Embryonic facial prominence (tissue), 1 donor: ENCODE data around the gene USH2A.
"Not testable (repeated sequence)": the region's sequence is repeated elsewhere in the genome, so short reads cannot be mapped to it uniquely, and the experiment has no call there.

Experiments
- DNase-seq: peaks from one replicate; pipeline ENCODE4 v3.0.0-alpha.2; 2016; ENCODE audit errors: extremely low spot score

The USH2A gene

DNA sequence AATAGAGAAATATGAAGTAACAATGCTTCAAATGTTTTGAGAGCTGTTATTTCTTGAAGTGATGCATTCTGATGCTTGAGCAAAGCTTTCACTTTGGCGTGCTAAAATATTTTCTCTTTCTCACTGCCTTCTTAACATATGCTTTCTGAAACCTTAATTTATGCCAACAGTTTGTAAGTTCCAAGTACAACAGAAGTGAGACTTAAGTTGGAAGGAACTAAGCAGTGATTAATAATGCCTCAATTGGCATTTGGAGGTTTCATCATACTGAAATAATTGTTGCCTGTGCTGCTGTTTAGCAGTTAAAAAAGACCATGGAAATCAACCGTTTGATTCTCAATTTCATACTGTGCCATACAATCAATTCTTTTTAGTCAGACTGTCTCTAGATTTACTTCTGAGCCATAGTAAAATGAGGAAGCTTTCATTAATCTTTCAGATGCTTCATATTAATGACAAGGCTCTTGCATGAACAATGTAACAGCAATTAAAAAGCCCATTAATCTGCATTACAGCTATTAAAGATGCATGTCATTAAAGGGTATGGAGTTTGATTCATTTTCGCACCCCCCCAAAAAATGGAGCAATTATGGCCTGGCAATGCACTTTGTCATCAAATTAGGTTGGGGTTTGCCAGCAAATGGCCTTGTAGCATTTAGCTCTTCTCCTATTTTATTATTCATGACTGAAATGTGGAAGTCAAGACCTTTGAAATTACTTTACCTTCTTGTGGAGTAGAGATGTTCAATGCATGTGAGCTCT is 375.3 kb downstream of the USH2A start:
- no peak for DNase-seq

DNA sequence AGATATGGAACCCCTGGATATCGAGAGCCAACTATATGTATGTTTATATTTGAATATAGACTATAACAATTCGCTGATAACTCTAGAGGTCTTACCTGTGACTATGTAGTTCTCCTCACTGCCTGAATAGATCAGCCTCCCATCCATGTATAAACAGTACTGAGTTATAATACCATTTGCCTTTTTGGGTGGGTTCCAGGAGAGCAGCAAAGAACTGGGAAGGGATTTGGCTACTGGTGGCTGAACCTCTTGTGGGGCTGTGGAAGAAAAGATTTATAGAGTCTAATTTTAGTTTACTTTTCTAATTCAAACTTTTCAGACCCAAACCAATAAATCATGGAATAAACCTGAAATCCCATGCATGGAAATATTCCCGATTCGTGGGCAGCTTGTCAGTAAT is 376.9 kb downstream of the USH2A start:
- no peak for DNase-seq

DNA sequence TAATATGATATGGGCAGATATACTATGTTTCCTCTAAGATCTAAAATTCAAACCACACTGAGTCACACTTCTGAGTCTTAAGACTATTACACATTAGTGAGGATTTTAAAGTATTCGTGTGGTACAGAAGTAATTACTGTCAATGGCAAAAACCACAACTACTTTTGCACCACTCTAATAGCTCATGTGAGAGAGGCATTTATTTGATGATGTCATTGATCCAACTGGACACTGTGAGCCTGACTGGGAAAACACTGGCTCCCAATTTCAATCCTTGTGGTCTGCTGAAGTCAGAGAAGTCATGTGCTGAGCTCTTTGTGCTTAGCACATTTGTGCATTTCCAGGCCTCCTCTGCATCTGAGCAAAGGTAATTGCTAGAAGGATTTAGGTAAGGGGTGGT is 377.8 kb downstream of the USH2A start:
- no peak for DNase-seq

DNA sequence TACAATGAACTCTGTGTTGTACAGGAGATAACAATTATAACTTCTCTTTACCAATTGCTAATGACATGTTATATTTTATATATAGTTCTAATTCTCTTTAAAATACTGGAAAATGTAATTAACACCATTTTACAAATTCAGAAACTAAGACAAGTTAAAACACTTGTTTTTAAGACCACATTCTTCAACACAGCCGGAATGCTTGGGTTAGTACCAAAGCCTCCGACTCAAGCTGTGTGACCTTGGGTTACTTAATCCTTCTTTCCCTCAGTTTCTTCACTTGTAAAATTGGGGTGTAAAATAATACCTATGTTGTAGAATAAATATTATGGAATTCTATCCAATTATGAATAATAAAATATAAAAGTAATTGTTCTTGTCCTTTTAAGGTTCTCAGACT is 378.7 kb downstream of the USH2A start:
- DNase-seq = no peak

DNA sequence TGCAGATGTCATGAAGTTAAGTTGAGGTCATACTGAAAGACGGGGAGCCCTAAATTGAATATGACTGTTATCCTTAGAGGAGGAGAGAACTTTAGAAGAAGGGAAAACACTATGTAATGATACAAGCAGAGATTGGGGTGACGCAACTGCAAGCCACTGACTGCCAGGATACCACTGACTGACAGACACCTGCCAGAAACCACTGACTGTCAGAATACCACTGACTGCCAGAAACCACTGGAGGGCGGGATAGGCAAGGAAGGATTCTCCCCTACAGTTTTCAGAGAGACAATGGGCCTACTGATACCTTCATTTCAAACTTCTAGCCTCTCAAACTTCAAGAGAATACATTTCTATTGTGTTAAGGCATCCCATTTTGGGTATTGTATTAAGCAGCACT is 388.7 kb downstream of the USH2A start:
- DNase-seq = no peak

DNA sequence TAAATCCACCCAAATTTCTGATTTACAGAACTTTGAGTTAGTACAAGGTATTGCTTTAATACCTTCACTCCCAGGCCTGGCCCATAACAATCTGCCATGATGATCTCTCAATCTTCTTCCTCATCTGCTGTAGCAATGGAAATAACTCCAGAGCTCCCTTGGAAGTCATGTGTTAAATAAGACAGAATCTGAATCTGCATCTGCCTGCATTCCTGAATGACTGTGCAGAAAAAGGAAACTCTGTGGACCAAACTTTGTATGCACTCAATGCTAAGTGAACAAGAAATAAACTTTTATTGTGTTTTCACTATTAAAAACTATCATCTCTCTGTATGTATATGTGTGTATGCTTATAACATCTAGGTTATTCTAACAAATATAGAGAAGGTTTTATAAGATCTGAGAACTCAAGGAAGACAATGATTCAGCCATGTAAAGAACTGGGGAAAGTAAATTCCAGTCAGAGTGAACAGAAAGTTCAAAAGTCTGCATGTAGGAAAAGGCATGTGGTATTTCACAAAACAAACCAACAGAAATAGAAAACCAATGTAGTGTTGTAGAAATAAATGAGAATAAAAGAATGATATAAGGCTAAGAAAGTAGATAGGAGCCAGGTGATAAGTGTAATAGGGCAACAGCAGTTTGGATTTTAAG is 390.2 kb downstream of the USH2A start:
- DNase-seq = no peak

DNA sequence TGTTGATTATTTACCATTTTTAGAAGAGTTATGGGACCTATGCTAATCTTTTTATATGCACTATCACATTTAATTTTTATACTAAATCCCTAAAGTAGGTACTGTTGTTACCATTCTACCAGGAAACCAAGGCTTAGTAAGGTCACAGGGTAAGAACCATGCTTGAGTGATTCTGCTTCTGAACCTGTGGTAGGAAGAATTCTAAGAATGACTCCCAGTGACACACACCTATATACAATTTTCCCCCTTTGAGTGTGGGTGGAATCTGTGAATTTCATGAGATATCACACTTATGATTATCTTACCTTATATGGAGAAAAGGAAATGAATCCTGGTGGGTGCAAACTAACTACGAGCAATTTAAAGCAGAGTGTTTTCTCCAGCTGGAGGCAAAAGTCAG is 391.0 kb downstream of the USH2A start:
- no peak for DNase-seq

DNA sequence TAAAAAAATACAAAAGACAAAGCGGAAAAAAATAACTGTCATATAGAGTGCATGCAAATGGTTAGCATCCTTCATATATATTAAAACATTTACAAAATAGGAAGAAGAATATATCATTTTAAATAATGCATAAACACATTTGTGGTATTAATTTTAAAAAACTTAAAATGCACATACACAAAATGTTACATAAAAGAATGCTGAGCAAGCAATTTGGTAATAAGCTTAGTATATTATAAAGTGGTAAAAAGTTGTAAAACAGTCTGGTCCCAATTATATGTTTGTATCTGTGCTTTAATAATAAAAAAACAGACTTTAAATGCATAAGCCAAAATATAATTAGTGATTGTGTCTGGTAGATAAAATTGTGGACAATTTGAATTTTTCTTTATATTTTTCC is 394.6 kb downstream of the USH2A start:
- no peak for DNase-seq

DNA sequence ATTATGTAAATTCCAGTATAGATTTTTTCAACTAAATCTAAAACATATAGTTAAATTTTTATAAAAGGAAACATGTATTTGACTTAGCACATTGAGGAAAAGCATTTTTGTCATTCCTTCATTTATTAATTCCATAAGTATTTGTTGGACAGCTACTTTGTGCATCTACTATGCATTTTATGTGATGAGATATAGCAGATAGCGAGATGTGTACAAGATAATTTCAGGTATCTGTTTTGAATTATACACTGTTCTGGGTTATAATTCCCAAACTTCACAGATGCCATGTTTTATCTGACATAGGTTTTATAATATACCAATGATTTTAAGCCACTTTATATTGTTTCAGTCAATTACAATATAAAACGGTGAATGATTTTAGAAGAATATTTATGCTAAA is 398.7 kb downstream of the USH2A start:
- DNase-seq = no peak

DNA sequence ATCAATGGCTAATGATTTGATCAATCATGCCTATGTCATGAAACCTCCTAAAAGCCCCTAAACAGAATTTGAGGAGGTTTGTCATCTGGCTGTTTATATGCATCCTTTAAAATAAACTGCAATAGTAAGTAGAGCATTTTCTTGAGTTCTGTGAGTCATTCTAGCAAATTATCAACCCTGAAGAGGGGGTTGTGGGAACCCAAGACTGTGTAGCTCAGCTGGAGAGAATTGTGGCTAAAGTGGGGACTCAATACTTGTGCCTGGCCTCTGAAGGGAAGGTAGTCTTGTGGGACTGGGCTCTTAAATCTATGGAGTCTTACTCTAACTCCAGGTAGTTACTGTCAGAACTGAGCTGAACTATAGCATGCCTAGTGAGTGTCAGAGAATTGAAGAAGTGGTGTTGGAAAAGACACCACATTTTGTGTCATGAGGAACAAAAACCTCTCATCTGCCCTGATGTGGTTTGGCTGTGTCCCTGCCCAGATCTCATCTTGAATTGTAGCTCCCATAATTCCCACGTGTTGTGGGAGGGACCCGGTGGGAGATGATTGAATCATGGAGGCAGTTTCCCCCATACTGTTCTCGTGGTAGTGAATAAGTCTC is 402.4 kb downstream of the USH2A start:
- no peak for DNase-seq

DNA sequence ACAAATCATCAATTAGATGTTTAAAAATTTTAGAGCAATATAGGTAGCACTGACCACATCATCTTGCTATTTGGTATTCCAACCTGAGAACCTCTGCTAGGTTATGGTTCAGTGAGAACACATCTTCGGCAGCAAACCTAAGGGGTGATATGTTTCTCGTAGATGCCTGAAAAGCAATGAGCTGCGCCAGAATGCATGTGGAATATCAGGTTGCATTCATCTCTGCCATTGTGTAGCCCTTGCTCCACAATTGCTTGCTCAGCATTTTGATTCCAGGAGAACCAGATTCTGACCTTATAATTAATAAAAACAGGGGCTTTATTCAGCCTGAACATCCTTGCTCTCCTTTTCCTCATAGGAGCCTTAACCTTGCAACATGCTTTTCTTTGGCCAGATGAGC is 408.1 kb downstream of the USH2A start:
- DNase-seq = no peak

DNA sequence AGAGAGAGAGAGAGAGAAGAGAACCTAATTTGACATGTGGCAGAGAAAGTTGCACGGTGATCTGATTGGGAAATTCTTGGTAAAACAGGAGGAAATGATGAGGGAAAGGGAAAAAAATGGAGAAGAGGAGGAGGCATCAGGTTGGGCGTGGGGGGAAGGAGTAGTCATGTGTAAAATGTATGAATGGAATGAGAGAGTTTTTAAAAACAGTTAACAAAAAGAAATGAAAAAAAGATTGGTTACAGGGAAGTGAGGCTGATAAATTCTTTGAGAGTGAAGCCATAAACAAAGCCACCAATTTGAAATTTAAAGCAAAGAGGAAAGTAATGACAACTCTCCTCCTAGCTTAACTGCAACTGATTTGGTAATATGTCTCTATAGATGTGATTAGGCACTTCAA is 409.2 kb downstream of the USH2A start:
- DNase-seq = no peak

DNA sequence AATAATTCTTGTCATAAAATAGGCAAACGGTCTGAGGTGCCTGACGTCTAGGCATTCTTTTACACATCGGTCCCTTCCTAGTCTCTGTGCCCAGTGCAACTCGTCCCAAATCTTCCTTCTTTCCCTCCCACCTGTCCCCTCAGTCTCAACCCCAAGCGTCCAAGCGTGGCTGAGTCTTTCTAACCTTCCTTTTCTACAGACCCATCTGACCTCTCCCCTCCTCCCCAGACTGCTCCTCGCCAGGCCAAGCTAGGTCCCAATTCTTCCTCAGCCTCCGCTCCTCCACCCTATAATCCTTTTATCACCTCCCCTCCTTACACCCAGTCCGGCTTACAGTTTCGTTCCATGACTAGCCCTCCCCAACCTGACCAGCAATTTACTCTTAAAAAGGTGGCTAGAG is 413.8 kb downstream of the USH2A start:
- DNase-seq = not testable (repeated sequence)

DNA sequence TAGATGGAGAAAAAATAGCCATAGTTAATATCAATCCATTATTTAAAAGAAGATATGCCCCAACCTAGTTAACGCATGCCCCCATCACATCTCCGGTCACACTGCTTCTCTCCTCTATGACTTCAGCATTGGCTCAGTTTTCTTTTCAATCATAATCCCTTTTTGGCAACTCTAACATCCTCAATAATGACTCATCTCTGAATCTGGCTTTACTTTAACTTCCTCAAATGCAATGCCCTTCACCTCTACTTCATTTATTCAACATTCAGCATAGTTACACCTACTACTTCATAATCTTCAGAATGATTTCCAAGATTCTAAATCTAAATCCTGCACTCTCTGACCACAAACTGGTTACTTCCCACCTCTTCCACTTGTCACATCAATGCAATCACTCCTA is 417.3 kb downstream of the USH2A start:
- no peak for DNase-seq

DNA sequence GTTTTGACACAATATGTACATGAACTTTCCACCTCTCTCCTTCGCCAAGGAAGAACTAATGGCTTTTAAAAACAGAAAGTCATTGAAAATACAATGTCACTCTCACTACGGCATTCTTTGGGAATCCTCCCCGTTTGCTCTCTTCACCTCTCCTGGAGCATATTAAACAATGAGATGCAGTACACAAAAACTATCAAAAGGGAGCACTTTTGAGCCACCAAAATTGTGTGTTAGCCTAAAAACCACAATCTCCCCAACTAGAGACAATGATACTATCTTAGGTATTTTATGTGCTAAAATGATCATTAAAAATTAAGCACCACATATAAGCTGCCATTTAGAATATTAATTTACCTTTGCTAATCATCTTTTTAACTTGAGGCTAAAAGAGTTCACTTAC is 430.6 kb downstream of the USH2A start:
- no peak for DNase-seq

DNA sequence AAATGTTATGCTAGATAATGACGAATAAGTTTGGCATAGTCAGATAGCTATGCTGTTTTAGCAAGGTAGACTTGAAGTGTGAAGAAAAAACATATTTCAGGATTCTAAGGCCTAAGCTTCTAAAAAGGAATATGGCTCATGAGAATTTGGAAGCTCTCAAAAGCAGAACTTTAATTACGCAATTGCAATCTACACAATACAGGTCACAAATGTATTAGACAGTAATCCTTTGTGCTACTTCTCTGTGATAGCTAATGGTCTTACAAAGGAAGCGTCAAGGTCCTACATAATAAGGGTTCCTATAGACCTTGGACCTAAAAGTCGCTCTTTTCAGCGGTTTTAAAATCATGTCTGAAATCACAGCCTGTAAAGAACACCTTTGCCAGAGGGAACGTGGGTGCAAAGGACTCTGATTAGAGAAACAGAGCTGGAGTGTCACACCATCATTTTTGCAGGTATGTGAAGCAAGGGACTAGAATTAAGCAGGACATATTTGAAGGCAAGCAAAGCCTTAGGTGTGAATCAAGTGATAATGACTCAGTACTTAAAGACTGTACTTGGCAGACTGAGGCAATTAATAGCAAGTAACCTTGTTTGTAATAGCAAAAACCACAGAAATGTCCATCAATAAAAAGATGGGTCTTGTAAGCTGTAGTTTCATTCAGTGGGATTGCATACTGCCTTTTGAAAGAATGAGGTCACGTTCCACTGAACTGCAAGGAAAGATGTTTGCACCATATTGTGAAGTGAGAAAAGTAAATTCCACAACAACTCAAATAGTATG is 436.0 kb downstream of the USH2A start:
- no peak for DNase-seq

DNA sequence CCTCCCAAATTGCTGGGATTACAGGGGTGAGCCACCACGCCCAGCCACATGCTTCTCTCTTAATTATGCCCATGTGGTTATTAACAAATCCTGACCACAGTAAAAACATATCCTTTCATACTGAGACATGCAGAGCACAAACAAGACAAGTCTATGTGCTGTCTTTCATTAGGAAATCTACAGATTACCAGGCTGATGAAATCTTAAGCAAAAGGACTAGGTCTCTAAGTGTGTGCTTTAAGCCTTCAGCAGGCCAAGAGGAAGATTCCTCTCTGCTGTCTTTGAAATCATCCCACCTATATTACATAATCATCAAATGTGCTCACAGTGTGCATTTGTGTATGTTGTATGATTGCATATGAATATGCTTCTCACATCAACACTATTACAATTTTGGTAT is 436.8 kb downstream of the USH2A start:
- DNase-seq = no peak

DNA sequence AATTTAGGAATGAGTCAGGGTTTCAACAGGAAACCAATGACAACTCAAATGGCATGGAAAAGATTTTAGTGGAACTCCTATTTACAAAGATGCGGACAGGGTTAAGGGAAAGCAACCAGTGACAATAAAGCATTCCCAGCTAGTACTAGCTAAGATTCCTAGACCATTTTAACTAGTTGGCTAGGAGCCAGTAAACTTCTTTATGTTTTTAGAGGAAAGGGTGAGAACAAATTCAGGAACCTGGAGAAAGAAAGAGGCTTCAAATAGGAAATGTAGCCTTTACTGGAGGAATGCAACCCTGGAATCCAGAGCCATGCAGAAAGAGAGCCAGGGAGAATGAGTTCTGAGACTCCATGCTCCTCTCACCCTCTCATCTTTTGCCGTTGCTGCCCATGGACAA is 439.6 kb downstream of the USH2A start:
- no peak for DNase-seq

DNA sequence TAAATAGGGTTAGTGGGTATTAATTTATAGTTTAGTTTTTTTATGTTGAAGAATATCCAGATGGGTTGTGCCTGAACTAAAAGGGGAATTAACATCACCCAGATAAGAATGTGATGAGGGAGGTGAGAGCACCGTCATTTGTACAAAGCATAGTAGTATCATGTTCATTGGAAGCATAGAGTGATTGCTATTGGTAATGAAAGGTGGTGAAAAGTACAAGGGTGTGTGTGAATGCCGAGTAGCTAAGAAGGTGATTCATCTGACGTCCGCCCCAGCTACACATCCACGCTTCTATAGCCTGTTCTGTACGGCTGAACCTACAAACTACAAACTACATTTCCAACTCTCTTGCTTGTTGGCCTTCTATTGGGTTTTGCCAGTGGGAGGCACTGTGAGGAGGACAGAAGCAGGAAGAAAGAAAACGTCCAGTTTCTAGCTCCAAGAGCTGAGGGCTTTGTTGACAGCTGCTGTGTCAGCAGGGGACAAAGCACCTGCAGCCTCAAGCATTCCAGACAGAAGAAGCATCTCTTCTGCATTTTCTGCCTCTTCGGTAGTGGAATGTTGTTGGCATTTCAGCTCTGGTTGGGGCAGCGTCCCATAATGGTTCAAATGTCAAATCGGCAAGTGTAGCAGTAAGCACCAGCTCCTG is 451.3 kb downstream of the USH2A start:
- DNase-seq = no peak

DNA sequence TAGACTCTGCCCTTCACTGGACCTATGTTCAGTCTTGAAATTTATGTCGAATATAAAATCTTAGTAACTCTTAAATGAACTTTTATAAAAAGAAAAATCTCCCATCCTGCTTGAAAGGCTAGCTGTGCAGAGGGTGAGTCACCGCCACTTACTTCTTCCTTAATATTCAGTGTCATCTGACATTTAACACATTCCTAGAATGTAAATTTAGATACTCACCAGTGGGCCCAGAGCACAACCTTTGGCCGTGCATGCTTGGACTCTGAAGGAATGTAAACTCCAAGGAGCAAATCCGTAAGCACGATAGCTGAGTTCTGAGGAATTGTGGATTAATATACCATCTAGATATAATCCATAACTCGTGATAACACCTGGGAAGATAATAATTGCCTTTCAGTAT is 452.8 kb downstream of the USH2A start:
- no peak for DNase-seq

DNA sequence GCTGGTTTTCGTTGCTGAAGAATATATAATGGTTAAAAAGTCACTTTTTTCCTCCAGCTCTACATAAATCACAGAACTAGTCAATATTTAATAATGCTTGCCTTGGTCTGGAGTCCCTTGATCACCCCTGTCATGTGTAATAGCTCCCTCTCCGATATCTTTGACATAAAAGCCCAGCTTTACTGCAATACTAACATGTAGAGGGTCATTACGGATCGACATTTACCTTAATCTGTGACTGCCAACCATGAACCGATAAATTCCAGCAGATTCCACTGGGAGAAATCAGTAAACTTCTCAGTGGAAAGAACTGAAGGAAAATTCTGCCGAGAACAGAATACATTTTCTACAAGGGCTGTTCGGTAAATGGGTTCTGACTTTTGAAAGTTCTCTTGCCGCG is 459.6 kb downstream of the USH2A start:
- no peak for DNase-seq

DNA sequence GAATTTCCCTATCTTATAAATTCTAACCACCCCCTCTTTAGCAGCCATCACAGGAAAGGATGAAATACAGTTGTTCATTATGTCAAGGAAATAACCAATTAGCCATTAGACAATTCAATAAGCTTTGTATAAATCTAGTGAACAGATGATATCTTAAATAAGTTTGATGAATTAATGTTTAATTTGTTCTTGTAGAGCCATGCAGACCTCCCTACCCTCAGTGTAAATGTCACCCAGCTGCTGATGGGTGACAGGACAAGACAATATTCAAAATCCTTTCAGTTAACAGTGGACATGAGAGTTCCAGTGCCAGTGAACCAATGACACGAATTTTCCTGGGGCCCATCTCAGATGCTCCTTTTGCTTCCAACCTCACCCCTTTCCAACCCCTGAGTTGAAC is 460.2 kb downstream of the USH2A start:
- DNase-seq = no peak
